Ammon's horn (tissue), 1 donor: ENCODE data around the gene C1R.

ENCODE experiments used
- DNase-seq: peaks from one replicate; pipeline ENCODE4 v3.0.0-alpha.2; 2016; ENCODE audit warnings: low spot score

Gene C1R

DNA sequence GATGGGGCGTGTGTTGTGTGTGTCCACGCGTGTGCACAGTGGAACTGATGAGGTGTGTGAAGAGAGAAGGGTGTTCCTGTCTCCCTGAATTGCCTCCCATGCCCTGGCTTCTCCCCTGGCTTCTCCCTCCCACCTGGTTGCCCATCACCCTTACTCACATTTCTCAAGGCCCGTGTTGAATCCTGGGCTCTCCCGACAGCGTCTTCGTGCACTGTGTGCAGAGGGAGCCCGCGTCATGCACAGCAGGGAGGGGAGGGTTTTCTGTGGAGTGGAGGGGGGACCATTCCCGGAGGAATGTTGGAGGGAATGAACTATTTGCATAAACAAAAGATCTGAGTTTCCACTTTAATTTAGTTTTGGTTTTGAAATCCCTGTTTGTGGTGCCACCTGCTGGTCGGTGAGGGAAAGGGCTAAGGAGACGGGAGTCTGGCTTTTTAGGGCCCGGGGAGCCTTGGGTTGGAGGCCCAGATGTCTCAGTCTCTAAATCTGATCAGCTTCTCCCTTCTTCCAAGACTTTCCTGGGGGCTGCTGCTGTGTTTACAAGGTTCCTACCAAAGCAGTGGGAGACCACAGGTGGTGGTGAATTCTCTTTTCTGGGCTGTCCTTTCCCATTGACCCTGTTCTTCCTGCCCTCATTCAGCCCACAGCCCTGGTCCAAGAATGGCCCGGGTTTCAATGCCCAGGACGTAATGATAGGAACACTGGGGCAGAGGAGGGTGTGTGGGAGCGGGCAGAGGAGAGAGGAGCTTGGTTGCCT, at the start of gene C1R:
C1R (minus strand) TSS at position 217 of the 757 bp plus-strand sequence; CDS start at position 160, 57 bp downstream.
- DNase-seq: peak; percentile 73

DNA sequence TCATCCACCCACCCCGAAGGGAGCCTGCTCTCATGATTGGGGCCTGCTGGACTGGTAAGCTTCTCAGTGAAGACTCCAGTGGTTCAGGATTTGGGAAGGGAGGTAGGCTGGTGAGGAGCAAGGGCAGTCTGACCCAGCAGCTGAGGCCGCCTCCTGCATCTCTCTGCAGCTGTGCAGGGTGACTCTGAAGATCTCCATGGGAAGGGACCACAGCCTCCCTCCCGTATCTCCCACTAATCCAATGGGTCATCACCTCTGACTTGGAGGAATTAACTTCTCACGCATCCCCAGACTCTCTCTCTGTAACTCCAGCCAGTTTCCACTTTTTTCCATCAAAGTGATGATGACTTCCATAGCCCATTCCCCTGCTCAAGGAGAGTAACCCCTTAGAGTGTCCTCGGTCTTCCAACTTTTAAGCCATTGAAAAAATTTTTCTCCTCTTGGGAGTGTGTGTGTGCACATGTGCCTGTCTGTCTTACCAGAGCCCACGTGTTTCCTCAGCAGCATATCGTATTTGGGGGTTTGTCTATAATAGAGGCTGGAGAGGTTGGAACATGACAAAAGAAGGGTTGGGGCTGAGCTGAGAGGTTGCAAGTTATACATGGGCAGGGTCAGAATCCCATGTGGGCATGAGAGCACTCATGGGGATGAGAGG, 49.2 kb upstream of the C1R start:
- DNase-seq: no peak

GRCh38 chr12:7139200-7139599, 47.0 kb upstream of the C1R start:
- no peak for DNase-seq

GRCh38 chr12:7137908-7138307, 45.7 kb upstream of the C1R start:
- no peak for DNase-seq

DNA sequence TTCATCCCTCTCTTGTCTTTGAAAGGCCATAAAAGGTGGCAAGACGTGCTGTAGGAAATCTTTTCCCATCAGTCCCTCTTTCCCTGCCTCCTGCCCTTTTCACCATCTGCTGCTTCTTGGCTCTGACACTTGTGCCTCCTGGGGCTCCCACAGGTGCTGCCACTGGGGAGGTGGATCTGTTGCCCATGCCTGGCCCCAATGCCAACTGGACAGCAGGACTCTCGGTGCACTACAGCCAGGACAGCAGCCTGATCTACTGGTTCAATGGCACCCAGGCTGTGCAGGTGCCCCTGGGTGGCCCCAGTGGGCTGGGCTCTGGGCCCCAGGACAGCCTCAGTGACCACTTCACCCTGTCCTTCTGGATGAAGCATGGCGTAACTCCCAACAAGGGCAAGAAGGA, 44.4 kb upstream of the C1R start:
- no peak for DNase-seq

- DNase-seq: no peak
Observed at GRCh38 chr12:7136071-7136470, 43.8 kb upstream of the C1R start.

- no peak for DNase-seq
Observed at GRCh38 chr12:7134396-7135166, 42.3 kb upstream of the C1R start.

DNA sequence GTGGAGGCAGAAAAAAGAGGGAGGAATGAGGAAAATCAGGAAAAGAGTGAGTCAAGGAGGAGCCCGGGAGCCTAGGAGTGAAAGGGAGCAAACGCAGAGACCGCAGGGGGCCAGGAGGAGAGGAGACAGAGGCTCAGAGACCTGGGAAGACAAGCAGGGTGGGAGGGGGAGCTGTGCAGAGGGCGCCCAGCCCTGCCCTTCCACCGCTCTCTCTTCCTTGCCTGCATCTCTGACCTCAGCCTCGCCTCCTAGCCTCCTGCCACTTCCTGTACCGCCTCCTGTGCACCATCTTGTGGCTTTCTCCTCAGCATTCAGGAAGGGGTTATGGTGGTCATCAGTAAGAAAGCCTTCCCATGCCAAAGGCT, 39.2 kb upstream of the C1R start:
- DNase-seq: no peak

DNA sequence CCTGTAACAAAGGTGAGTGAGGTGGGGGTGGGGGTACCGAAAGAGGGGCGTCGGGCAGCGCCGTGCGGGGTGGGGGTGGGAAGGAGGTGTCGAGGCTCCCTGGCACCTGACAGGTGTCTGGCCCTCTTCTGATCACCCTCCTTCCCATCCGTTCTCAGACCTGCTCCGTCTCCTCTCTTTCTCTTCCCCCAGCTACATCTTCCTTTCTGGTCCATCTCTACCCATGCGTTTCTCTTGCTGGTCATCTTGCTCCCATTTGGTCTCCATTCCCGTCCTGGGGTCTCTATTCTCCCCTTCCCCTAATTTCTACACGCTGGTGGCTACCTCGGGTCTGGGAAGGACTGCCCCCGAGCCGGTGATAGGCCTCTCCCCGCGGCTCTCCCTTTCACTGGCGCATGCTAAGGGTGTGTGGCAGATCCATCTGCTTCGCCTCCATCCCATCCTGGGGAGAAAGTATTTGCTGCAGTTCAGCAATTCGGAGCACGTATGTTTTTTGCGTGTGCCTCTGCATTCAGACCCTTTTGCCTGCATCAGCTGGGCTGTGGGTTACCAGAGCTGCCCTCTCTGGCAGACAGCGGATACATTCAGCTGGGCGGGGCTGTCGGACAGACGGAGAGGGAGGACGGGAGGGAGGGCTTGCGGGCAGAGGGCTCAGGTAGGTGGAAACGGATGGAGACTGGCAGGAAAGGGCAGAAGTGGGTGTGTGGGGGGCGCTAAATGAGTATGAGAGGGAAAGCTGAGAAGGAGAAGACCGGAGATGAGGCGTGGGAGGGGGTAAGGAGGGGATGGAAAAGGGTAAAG, 38.7 kb upstream of the C1R start:
- DNase-seq: peak; percentile 50

DNA sequence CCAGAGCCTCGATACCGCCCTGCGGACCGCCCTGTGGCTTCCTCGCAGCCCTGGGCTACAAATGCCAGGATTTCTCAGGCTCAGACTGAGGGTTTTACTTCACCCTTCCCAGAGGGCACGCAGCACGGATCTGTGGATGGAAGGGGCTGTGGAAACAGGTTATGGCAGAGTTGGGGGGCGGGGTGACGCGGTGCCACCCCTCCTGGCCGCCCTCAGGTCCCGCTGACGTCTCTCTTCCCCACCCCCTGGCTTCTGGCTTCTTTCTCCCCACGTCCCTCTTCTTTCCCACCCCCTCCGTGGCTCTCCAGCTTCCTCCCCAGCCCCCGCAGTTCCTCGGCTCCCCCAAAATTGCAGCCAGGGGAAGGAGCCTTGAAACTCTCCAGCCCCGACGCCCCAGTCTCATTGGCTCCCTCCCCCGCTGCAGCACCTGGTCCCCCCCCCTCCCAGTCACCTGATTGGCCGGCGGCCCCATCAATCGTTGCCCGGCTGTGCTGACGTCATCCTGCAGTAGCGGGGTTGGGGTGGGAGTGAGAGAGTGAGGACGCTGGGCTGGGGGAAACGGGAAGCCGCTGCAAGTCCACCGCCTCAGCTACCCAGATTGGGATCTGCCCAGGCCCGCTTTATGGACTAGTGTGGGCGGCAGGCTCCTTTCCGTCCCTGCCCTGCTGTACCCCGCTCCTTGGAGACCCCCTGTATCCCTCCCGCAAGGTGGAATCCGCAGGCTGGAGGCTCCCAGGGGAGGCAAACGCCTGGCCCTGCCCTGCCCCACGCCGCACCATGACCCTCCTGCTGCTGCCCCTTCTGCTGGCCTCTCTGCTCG, 37.8 kb upstream of the C1R start, which contains the start of gene CLSTN3:
CLSTN3 (plus strand) TSS at position 500 of the 820 bp plus-strand sequence; CDS start at position 778, 278 bp downstream.
- DNase-seq: peak; percentile 80

DNA sequence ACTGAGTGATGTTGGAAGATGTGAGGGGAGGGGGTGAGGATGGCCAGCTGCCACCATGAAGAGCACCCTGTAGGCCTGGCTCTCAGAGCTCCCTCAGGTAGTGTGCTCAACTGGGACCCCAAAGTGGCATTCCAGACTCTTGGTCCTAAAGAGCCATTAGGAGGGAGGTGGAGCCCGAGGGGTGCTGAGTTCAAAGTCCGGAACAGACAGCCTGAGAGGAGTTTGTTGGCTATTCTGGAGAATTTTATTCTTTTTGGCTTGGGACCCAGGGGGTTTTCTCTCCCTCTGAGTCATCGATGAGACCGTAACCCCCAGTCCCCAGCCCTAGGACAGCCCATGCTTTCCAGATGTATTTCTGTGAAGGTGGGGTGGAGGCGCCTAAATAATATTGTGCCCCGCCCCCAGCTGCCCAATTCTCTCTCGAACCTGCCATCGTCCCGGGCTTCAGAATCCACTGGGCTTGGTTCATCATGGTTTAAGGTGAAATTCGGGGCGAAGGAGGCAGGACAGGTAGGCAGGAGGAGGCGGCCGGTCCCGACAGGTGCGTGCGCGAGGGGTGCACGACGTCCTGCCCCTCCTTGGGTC, 37.1 kb upstream of the C1R start:
- no peak for DNase-seq

GRCh38 chr12:7128681-7129286, 36.5 kb upstream of the C1R start, which contains the start of gene RBP5:
RBP5 (minus strand) TSS chr12:7128889; CDS start chr12:7128775, 114 bp downstream.
- DNase-seq: no peak

- no peak for DNase-seq
Observed at GRCh38 chr12:7127916-7128626, 35.8 kb upstream of the C1R start.

DNA sequence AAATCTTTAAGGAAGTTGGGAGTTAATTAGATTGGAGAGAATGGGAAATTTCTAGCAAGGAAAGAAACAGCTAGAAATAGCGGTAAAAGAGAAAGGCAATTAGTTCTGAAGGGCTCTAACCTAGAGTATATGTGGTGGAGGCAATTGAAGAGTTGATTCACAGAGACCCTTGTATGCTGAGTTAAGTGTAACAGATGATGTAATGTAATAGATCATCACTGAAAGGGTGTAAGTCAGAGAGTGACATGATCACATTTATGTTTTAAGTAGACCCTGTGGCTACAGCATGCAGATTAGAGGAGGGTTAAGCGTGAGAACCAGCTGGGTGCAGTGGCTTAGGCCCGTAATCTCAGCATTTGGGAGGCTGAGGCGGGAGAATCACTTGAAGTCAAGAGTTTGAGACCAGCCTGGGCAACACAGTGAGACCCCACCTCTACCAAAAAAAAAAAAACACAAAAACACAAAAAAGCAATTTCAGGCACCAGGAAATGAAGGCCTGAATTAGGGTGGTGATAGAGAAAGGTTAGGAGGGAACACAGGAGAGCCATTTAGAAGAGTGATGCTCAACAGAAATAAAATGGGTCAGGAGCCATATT, 33.5 kb upstream of the C1R start:
- no peak for DNase-seq

GRCh38 chr12:7123806-7124522, 31.7 kb upstream of the C1R start:
- DNase-seq: no peak

- no peak for DNase-seq
Observed at GRCh38 chr12:7122811-7123769, 30.8 kb upstream of the C1R start.

- no peak for DNase-seq
Observed at GRCh38 chr12:7121324-7121723, 29.1 kb upstream of the C1R start.
